GM20000 (cell line): ENCODE measurements around the gene CDCA7L.

Source experiments
- DNase-seq: peaks from one replicate; pipeline ENCODE4 v3.0.0; 2012; ENCODE audit warnings: low spot score
- CTCF ChIP-seq: IDR thresholded peaks from 2 replicates; pipeline ENCODE4 v1.5.1; 2012; ENCODE audit warnings: mild to moderate bottlenecking, control low read depth; ENCODE audit errors: extremely low read depth, missing control alignments

The CDCA7L gene

DNA sequence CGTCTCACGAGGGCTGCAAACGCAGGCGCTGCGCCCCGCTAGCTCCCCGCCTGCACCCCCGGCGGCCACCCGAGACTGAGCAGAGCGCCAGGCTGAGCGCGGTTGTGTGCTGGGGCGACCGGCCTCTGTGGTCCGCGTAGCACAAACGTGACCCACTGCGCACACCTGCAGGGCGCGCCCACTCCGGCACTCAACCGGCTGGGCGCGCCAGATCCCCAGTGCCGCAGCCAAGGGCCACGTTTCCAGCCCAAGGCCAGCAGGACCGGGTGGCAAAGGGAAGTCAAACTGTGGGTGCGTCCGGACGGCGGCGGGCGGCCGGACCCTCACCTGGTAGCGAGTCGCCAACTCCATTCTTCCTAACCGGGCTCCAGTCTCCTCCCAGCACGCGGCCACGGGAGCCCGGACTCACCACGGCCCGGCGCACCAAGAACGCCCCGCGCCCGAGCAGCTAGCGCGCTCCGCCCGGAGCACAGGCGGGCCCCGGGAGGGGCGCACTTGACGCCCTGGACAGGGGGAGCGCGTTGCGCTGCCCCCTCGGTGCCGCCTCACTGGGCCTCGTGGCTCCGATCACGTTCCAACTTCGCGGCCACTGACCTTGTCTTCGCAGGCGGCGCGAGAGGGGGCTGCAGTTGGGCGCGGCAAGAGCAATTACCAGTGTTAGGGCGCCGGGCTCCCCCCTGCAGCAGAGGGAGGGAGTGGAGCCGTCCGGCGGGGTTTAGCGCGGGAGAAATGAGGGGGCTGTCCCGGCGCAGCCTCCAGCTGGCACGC lies at the start of gene CDCA7L:
Gene CDCA7L, minus strand, starts transcription at position 446 of the 768 bp plus-strand sequence. Its CDS starts 95 bp downstream, at position 351.
- peak; percentile 89 for DNase-seq

DNA sequence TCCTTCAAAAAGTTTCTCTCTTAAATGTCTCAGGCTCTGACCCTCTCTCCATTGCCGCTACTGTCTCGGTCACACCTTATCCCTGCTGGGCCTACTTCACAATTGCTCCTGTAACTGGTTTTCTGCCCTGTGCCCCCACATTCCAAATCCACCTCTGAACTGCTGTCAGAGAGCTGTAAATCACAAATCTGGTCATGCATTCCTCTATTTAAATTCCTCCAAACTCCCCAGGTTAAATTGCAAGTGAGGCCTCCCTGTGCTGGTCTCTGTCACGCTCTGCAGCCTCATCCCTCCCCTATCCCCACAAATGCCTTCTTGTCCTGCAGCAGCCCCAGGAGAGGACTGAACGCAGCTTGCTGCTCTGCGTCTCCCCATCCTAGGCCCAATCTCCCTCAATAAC lies 40.4 kb upstream of the CDCA7L start:
- no peak for TF ChIP-seq CTCF
- no peak for DNase-seq

More for the DNA sequence above, at the start of gene CDCA7L:
- TF ChIP-seq CTCF = no peak

DNA sequence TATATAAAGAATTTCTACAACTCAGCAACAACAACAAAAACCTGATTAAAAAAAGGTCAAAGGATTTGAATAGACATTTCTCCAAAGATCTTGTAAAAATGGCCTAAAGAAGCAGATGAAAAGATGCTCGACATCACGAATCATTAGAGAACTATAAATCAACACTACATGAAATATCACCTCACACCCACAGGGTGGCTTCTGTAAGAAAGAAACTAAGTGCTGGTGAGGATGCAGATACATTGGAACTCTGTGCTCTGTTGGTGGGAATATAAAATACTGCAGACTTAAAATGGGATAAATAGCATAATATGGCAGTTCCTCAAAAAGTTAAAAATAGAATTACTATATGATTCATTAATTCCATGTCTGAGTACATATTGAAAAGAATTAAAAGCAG lies 38.3 kb upstream of the CDCA7L start:
- DNase-seq = no peak
- TF ChIP-seq CTCF = no peak

DNA sequence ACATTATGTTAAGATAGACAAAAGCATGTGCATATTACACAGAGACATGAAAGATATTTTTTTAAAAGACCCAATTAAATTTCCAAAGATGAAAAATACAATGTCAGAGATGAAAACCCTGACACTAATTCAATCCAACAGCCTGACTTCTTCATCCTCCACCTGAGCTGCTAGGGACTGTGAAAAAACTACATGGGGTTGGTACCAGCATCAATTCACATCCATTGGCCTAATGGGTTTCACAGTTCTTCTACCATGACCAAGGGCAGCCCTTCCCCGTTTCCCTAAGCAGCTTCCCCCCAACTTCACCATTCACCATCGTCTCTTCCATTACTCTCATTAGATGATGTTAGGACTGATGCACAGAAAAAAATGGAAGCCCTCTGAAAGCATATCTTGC lies 37.4 kb upstream of the CDCA7L start:
- TF ChIP-seq CTCF = no peak
- DNase-seq = no peak

DNA sequence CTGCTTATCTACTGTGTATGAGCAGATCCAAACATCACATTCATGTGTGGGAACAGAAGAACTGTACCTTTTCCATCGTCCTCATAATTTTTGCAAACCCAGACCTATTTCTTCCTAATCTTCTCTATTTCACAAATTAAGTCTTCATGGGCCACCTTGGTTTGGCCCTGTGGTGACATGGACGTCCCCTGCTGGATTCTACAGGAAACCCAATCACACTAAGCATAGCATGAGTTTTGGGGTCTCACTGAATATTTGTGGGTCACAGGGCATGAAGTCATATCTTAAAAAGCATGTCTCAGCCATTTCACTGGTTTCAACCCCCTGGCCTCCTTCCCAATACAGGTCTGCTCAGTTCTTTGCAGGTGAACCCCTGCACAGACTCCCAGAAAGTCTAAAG lies 35.8 kb upstream of the CDCA7L start:
- no peak for TF ChIP-seq CTCF
- no peak for DNase-seq

- no peak for TF ChIP-seq CTCF
These were observed 35.3 kb upstream of the CDCA7L start for GRCh38 chr7:21980926-21981500.

DNA sequence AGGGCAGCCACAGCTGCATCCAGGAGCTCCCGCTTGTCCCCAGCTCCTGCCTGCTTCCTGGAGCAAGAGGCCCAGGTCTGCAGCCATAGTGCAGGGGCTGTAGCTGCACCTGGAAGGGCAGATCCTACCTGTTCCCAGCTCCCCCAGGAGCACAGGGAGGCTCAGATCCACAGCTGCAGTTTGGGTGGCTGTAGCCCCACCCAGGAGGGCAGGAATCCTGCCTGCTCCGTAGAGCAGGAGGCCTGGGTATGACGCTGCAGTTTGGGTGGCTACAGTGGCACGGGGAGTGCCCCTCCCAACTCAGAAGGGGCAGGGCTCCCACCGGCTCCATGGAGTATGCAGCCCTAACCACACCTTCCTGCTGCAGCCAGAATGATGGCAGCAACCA lies 26.7 kb upstream of the CDCA7L start:
- no peak for TF ChIP-seq CTCF
- no peak for DNase-seq

More at GRCh38 chr7:21980926-21981500, 35.3 kb upstream of the CDCA7L start:
- DNase-seq = no peak
